Measurements from ENCODE around the gene KLK10. TPM values are rescaled to one million over a fixed set of nuclear protein-coding genes. Genes with fewer than 3 reads are reported as not detected.
"Not testable (repeated sequence)": the region's sequence is repeated elsewhere in the genome, so short reads cannot be mapped to it uniquely, and the experiment has no call there.

Gene KLK10
- total RNA-seq, 4 donors from 2014 or later, result 1.6 to 14.2 (median 9.8) TPM; not detected in 1

GRCh38 chr19:50979758-50980157 lies 39.8 kb downstream of the KLK10 start:
- ATAC-seq (ENCODE audit: low FRiP score) (no peak), DNase-seq (ENCODE audit: low spot score) (no peak)
- no peak for TF ChIP-seq CTCF (IDR thresholded peaks at IDR 0.05)

GRCh38 chr19:50978772-50979390 lies 40.6 kb downstream of the KLK10 start:
- no peak for ATAC-seq (ENCODE audit: low FRiP score)

GRCh38 chr19:50977626-50978025 lies 41.9 kb downstream of the KLK10 start:
- TF ChIP-seq CTCF (IDR thresholded peaks at IDR 0.05), result no peak
- DNase-seq (ENCODE audit: low spot score) (no peak), ATAC-seq (ENCODE audit: low FRiP score) (no peak)

More at GRCh38 chr19:50978772-50979390, 40.6 kb downstream of the KLK10 start:
- no peak for DNase-seq (ENCODE audit: low spot score)
- no peak for TF ChIP-seq CTCF (IDR thresholded peaks at IDR 0.05)

GRCh38 chr19:50975766-50976165 lies 43.7 kb downstream of the KLK10 start:
- TF ChIP-seq CTCF (IDR thresholded peaks at IDR 0.05), result no peak
- ATAC-seq (ENCODE audit: low FRiP score) (peak; percentile 86), DNase-seq (ENCODE audit: low spot score) (no peak)

- DNase-seq (ENCODE audit: low spot score) (no peak), ATAC-seq (ENCODE audit: low FRiP score) (no peak)
- no peak for TF ChIP-seq CTCF (IDR thresholded peaks at IDR 0.05)
These were observed 44.6 kb downstream of the KLK10 start for GRCh38 chr19:50974702-50975556.

- TF ChIP-seq CTCF (IDR thresholded peaks at IDR 0.05), result no peak
- no peak for ATAC-seq (ENCODE audit: low FRiP score)
- no peak for DNase-seq (ENCODE audit: low spot score)
These were observed 46.6 kb downstream of the KLK10 start for GRCh38 chr19:50972795-50973376.

GRCh38 chr19:50969810-50970209 lies 49.7 kb downstream of the KLK10 start:
- not testable (repeated sequence) for DNase-seq (ENCODE audit: low spot score); ATAC-seq (ENCODE audit: low FRiP score)

Data from omental fat pad (tissue), 4 donors.